Measurements from ENCODE around the gene C7orf57. TPM values are rescaled to one million over a fixed set of nuclear protein-coding genes. Genes with fewer than 3 reads are reported as not detected.
A peak's percentile ranks its signal among the peaks of the same experiment; 100 is the strongest.

The C7orf57 gene
- total and polyA plus RNA-seq, 12 donors: 0.24 TPM; not detected in 11

- H3K36me3 ChIP-seq: no peaks in the 10 kb centered on the region
- no peaks in the 10 kb centered on the region for H3K9me3 ChIP-seq
- intact Hi-C loops (cut with DNase I): loop anchor here in 3 of 10 donors (2.0 to 10.0 kb wide), 3 partner anchors 55 to 71 kb away; partner anchors contain the start of gene UPP1 (in 1 of the 3)
- H3K4me3 ChIP-seq: no peak overlapping the region
- DNase-seq: no peak
- 71 to 72% methylated on average over 5 of the region's 5 CpGs for WGBS, 2 donors
- H3K27me3 ChIP-seq: peaks cover 0 to 83% (median 21%) of the 10 kb centered on the region in 7 donors
- H3K4me1 ChIP-seq: peaks cover 3 to 17% (median 13%) of the 10 kb centered on the region in 9 donors
- no peak overlapping the region for H3K27ac ChIP-seq
- ATAC-seq: no peak
- TF ChIP-seq CTCF (IDR thresholded peaks at IDR 0.05): no peak
Observed at GRCh38 chr7:48033922-48034321, 1.4 kb upstream of the C7orf57 start.

- DNase-seq: peak; percentile 15 to 52
- ATAC-seq: peak; percentile 7 to 73 (median 37)
- no peaks in the 10 kb centered on the region for H3K9me3 ChIP-seq
- H3K36me3 ChIP-seq: no peaks in the 10 kb centered on the region
- peaks cover 0 to 62% (median 18%) of the 10 kb centered on the region in 7 donors for H3K27me3 ChIP-seq
- H3K4me1 ChIP-seq: peaks cover 3 to 17% (median 13%) of the 10 kb centered on the region in 9 donors
- no peak for TF ChIP-seq CTCF (IDR thresholded peaks at IDR 0.05)
- peak overlapping the region; percentile 41 to 84 (median 62) for H3K4me3 ChIP-seq
- H3K27ac ChIP-seq: no peak overlapping the region
- 1 to 2% methylated on average over 42 of the region's 42 CpGs for WGBS, 2 donors
- intact Hi-C loops (cut with DNase I): loop anchor here in 6 of 10 donors (1.0 to 10.0 kb wide), 7 partner anchors 51 to 74 kb away; partner anchors contain the start of gene UPP1 (in 3 of the 6)
Observed at GRCh38 chr7:48035967-48036478, 680 bp downstream of the C7orf57 start.

GRCh38 chr7:48038815-48039506, 3.6 kb downstream of the C7orf57 start:
- TF ChIP-seq CTCF (IDR thresholded peaks at IDR 0.05): no peak
- Histone ChIP-seq H3K36me3 (no peaks in the 10 kb centered on the region), H3K27ac (no peak overlapping the region), H3K27me3 (peaks cover 0 to 37% (median 8%) of the 10 kb centered on the region in 7 donors), H3K4me1 (peaks cover 3 to 17% (median 13%) of the 10 kb centered on the region in 9 donors), H3K9me3 (no peaks in the 10 kb centered on the region), H3K4me3 (no peak overlapping the region)
- no peak for ATAC-seq
- intact Hi-C loops (cut with DNase I): loop anchor here in 5 of 10 donors (5.0 to 10.0 kb wide), 5 partner anchors 48 to 68 kb away; partner anchors contain the start of gene UPP1 (in 2 of the 5)
- DNase-seq: no peak
- 53 to 59% methylated on average over 5 of the region's 5 CpGs for WGBS, 2 donors

GRCh38 chr7:48040944-48041652, 5.8 kb downstream of the C7orf57 start:
- Histone ChIP-seq H3K9me3 (no peaks in the 10 kb centered on the region), H3K4me1 (peaks cover 1 to 4% (median 2%) of the 10 kb centered on the region in 9 donors), H3K4me3 (no peak overlapping the region), H3K27ac (no peak overlapping the region), H3K36me3 (no peaks in the 10 kb centered on the region), H3K27me3 (peaks cover 0 to 16% (median 6%) of the 10 kb centered on the region in 7 donors)
- no peak for TF ChIP-seq CTCF (IDR thresholded peaks at IDR 0.05)
- DNase-seq: no peak
- ATAC-seq: no peak
- intact Hi-C loops (cut with DNase I): no loop called here
- 94 to 96% methylated on average over 18 of the region's 18 CpGs for WGBS, 2 donors

Data from heart right ventricle (tissue), 16 donors.